Upper lobe of left lung (tissue), 6 donors: ENCODE results near the gene SDHA. TPM values are rescaled to one million over a fixed set of nuclear protein-coding genes. Genes with fewer than 3 reads are reported as not detected.

Experiments used
- ATAC-seq, 2 donors: fragments of 200-7000 bp; cut with Tn5 transposase; one replicate each; pipeline ENCODE4 v1.9.1; 2022; ENCODE audit warnings: mild to moderate bottlenecking in 2 of 2, moderate library complexity in 2 of 2; ENCODE audit not compliant: low FRiP score in 2 of 2
- DNase-seq, 2 donors: peaks; one replicate each; pipeline ENCODE4 v3.0.0-alpha.2; 2019 to 2020
- H3K27ac ChIP-seq, 4 donors: fragments of 200-600 bp; sonication (generic); one replicate each; pipeline ENCODE4 v1.5.1; 2016 to 2019
- H3K27me3 ChIP-seq, 4 donors: fragments of 200-600 bp; sonication (generic); one replicate each; pipeline ENCODE4 v1.5.1; 2017 to 2019
- H3K36me3 ChIP-seq, 4 donors: fragments of 200-600 bp; sonication (generic); one replicate each; pipeline ENCODE4 v1.5.1; 2016 to 2019
- H3K4me1 ChIP-seq, 4 donors: fragments of 200-600 bp; sonication (generic); one replicate each; pipeline ENCODE4 v1.5.1; 2018 to 2019
- H3K4me3 ChIP-seq, 4 donors: fragments of 200-600 bp; sonication (generic); one replicate each; pipeline ENCODE4 v1.5.1; 2017 to 2019; ENCODE audit warnings: mild to moderate bottlenecking in 2 of 4, moderate library complexity in 1 of 4
- H3K9me3 ChIP-seq, 4 donors: fragments of 200-600 bp; sonication (generic); one replicate each; pipeline ENCODE4 v1.5.1; 2018 to 2019
- CTCF ChIP-seq, 6 experiments: fragments of 450-650 bp in 4 of 6; fragments of 200-600 bp in 2 of 6; sonication (generic) in 2 of 6; IDR thresholded peaks; one replicate each; pipeline ENCODE4 v1.5.1; 2016 to 2019; ENCODE audit warnings: antibody characterized with exemption in 6 of 6
- EP300 ChIP-seq, 4 donors: sonication (generic); formaldehyde crosslinking; IDR thresholded peaks; one replicate each; pipeline ENCODE4 v1.5.1; 2017; ENCODE audit warnings: antibody characterized with exemption in 4 of 4, control low read depth in 2 of 4
- POLR2A ChIP-seq, 4 donors: fragments of 450-650 bp; IDR thresholded peaks; one replicate each; pipeline ENCODE4 v1.5.1; 2016 to 2017; ENCODE audit warnings: antibody characterized with exemption in 4 of 4, mild to moderate bottlenecking in 2 of 4
- POLR2AphosphoS5 ChIP-seq, 2 donors: sonication (generic); formaldehyde crosslinking; IDR thresholded peaks; one replicate each; pipeline ENCODE4 v1.5.1; 2017; ENCODE audit warnings: antibody characterized with exemption in 2 of 2
- WGBS, 2 donors: methylation state at CpG; one replicate each; pipeline ENCODE4 v1.1.5; 2017 to 2018; 5-methylcytosine and 5-hydroxymethylcytosine counted together
- total RNA-seq, 6 donors: library from RNA; depleted of rRNA in 4 of 6; stranded (reverse); fragments of >200 nt in 4 of 6; gene quantifications; one replicate each; pipeline versions ENCODE4 v1.1.0 to v1.2.1, GENCODE V29; 2016 to 2021
- donor health status: DM: no; HTN: no; CAD: no; lungs with moderate emphysema.
- donor health status: DM: no; HTN: yes; CAD: no; lungs with severe emphysema.

The SDHA gene
- total RNA-seq, 6 donors from 2014 or later, result 64.0 to 123 (median 95.1) TPM

- no peak overlapping the region for H3K27ac ChIP-seq
- 94% methylated on average over 14 of the region's 14 CpGs for WGBS, 2 donors
- ATAC-seq, result no peak
- H3K36me3 ChIP-seq, result peaks cover 8 to 44% (median 27%) of the 10 kb centered on the region in 4 donors
- DNase-seq, result no peak
- no peak overlapping the region for H3K4me3 ChIP-seq
- TF ChIP-seq CTCF (IDR thresholded peaks at IDR 0.05) (no peak), POLR2AphosphoS5 (IDR thresholded peaks at IDR 0.05) (no peak), POLR2A (IDR thresholded peaks at IDR 0.05) (no peak), EP300 (IDR thresholded peaks at IDR 0.05) (no peak)
- H3K9me3 ChIP-seq, result no peaks in the 10 kb centered on the region
- no peaks in the 10 kb centered on the region for H3K4me1 ChIP-seq
- H3K27me3 ChIP-seq, result no peaks in the 10 kb centered on the region
Observed at GRCh38 chr5:305459-305858, 87.3 kb downstream of the SDHA start.

- DNase-seq (peak in 1 of 2 donors; percentile 15), ATAC-seq (no peak)
- Histone ChIP-seq H3K36me3 (peaks cover 8 to 52% (median 29%) of the 10 kb centered on the region in 4 donors), H3K27me3 (no peaks in the 10 kb centered on the region), H3K27ac (no peak overlapping the region), H3K4me1 (no peaks in the 10 kb centered on the region), H3K9me3 (no peaks in the 10 kb centered on the region), H3K4me3 (no peak overlapping the region)
- 91 to 97% methylated on average over 27 to 28 of the region's 28 CpGs for WGBS, 2 donors
- TF ChIP-seq EP300 (IDR thresholded peaks at IDR 0.05), result no peak
- TF ChIP-seq POLR2AphosphoS5 (IDR thresholded peaks at IDR 0.05), result no peak
- no peak for TF ChIP-seq POLR2A (IDR thresholded peaks at IDR 0.05)
- no peak for TF ChIP-seq CTCF (IDR thresholded peaks at IDR 0.05)
Observed at GRCh38 chr5:306011-306805, 88.1 kb downstream of the SDHA start.

Other genes starting within 250 kb of the SDHA start
- gene PLEKHG4B, start 126.2 kb upstream of the SDHA start, total RNA-seq, result 1 to 10 TPM in 5 of 6 donors, under 1 TPM in 1; 0.40 to 5.9 (median 2.9) TPM
- not detected for gene LRRC14B, start 26.8 kb upstream of the SDHA start, total RNA-seq
- gene CCDC127, start 167 bp upstream of the SDHA start, total RNA-seq, result 1 to 10 TPM; 3.1 to 8.5 (median 4.8) TPM
- gene PDCD6, start 53.3 kb downstream of the SDHA start, total RNA-seq, result 10 to 100 TPM; 63.9 to 79.7 (median 73.5) TPM
- gene AHRR, start 103.4 kb downstream of the SDHA start, total RNA-seq, result 1 to 10 TPM; 1.3 to 8.6 (median 4.4) TPM
- gene EXOC3, start 224.9 kb downstream of the SDHA start, total RNA-seq, result 100 to 1,000 TPM in 2 of 6 donors, 10 to 100 TPM in 4; 43.6 to 149 (median 64.5) TPM